IMR-90 (cell line): ENCODE measurements around the gene SEC23A. TPM values are rescaled to one million over a fixed set of nuclear protein-coding genes. Genes with fewer than 3 reads are reported as not detected.
"Not testable (repeated sequence)": the region's sequence is repeated elsewhere in the genome, so short reads cannot be mapped to it uniquely, and the experiment has no call there.

Experiments
- ATAC-seq: fragments of 200-7000 bp; cut with Tn5 transposase; 2 replicates; pipeline ENCODE4 v1.9.1; 2020; ENCODE audit warnings: low read depth, mild to moderate bottlenecking, moderate library complexity
- BruUV-seq: library from RNA; stranded (reverse); fragments of 400-500 nt; replicated peaks from 2 replicates; lab custom pipeline; 2021; lab: Mats Ljungman, UMichigan
- CTCF ChIA-PET: fragments of 300-600 bp; formaldehyde crosslinking; extraction: SDS; loops from one replicate; lab custom pipeline; 2021; ENCODE audit warnings: antibody characterized with exemption; lab: Yijun Ruan, JAX
- POLR2A ChIA-PET: fragments of 300-600 bp; sonication (Branson Sonifier 250); formaldehyde crosslinking; loops from one replicate; lab custom pipeline; 2022; ENCODE audit warnings: antibody characterized with exemption; ENCODE audit not compliant: unreplicated experiment; lab: Charles Lee
- DNase-seq: peaks from one replicate; pipeline ENCODE4 v3.0.0; 2013
- H2AFZ ChIP-seq: replicated peaks from 2 replicates; pipeline ENCODE3; 2013; ENCODE audit warnings: low read length, mild to moderate bottlenecking; ENCODE audit not compliant: poor library complexity
- H2AK5ac ChIP-seq: 2 replicates; pipeline ENCODE4 v1.6.1; 2013; ENCODE audit warnings: low read depth, low read length, inconsistent platforms
- H2AK9ac ChIP-seq: replicated peaks from 2 replicates; pipeline ENCODE3; 2013; ENCODE audit warnings: mild to moderate bottlenecking, low read depth, low read length, moderate library complexity; ENCODE audit not compliant: poor library complexity
- H2BK120ac ChIP-seq: 2 replicates; pipeline ENCODE4 v1.6.1; 2013; ENCODE audit warnings: low read depth, low read length, inconsistent platforms
- H2BK15ac ChIP-seq: 3 replicates; pipeline ENCODE4 v1.6.1; 2013; ENCODE audit warnings: low read depth, low read length, inconsistent platforms
- H2BK20ac ChIP-seq: 2 replicates; pipeline ENCODE4 v1.6.1; 2013; ENCODE audit warnings: low read depth, mild to moderate bottlenecking, inconsistent platforms, low read length, moderate library complexity
- H2BK5ac ChIP-seq: 2 replicates; pipeline ENCODE4 v1.6.1; 2013; ENCODE audit warnings: mild to moderate bottlenecking, low read depth, low read length, inconsistent platforms; ENCODE audit not compliant: poor library complexity, severe bottlenecking
- H3K14ac ChIP-seq: replicated peaks from 2 replicates; pipeline ENCODE4 v1.6.1; 2013; ENCODE audit warnings: low read depth, low read length, inconsistent platforms
- H3K18ac ChIP-seq: 2 replicates; pipeline ENCODE4 v1.6.1; 2013; ENCODE audit warnings: low read depth, low read length, control low read depth
- H3K23ac ChIP-seq: 2 replicates; pipeline ENCODE4 v1.6.1; 2013; ENCODE audit warnings: low read depth, low read length, inconsistent platforms
- H3K27ac ChIP-seq: 2 replicates; pipeline ENCODE4 v1.5.1; 2013; ENCODE audit warnings: mild to moderate bottlenecking, control low read depth, low read length; ENCODE audit not compliant: insufficient read depth
- H3K27me3 ChIP-seq: 2 replicates; pipeline ENCODE4 v1.6.1; 2013; ENCODE audit warnings: low read length; ENCODE audit not compliant: control insufficient read depth, insufficient read depth
- H3K36me3 ChIP-seq: 2 replicates; pipeline ENCODE4 v1.6.1; 2013; ENCODE audit warnings: low read length, mixed read lengths; ENCODE audit not compliant: control insufficient read depth, insufficient read depth
- H3K4ac ChIP-seq: 2 replicates; pipeline ENCODE4 v1.6.1; 2013; ENCODE audit warnings: low read depth, low read length, inconsistent platforms
- H3K4me1 ChIP-seq: 2 replicates; pipeline ENCODE4 v1.6.1; 2013; ENCODE audit warnings: low read length, mixed read lengths; ENCODE audit not compliant: control insufficient read depth, insufficient read depth
- H3K4me2 ChIP-seq: 2 replicates; pipeline ENCODE4 v1.6.1; 2013; ENCODE audit warnings: low read depth, mild to moderate bottlenecking, control low read depth, low read length, moderate library complexity
- H3K4me3 ChIP-seq: 2 replicates; pipeline ENCODE4 v1.5.1; 2013; ENCODE audit warnings: low read depth, mild to moderate bottlenecking, control low read depth, low read length, moderate library complexity; ENCODE audit not compliant: insufficient read depth
- H3K56ac ChIP-seq: 2 replicates; pipeline ENCODE4 v1.6.1; 2013; ENCODE audit warnings: low read length, inconsistent platforms; ENCODE audit not compliant: insufficient read depth; ENCODE audit errors: extremely low read depth
- H3K79me1 ChIP-seq, 2 experiments: 2 replicates each; pipeline ENCODE4 v1.6.1; 2013; ENCODE audit warnings: low read length in 2 of 2, inconsistent platforms in 1 of 2, low read depth in 1 of 2
- H3K9ac ChIP-seq: 2 replicates; pipeline ENCODE4 v1.6.1; 2013; ENCODE audit warnings: low read depth, low read length, control low read depth
- H3K9me1 ChIP-seq: 2 replicates; pipeline ENCODE4 v1.6.1; 2013; ENCODE audit warnings: low read length, inconsistent platforms; ENCODE audit not compliant: insufficient read depth
- H3K9me3 ChIP-seq: 2 replicates; pipeline ENCODE4 v1.6.1; 2013; ENCODE audit warnings: low read length; ENCODE audit not compliant: control insufficient read depth, insufficient read depth
- H4K20me1 ChIP-seq: 2 replicates; pipeline ENCODE4 v1.6.1; 2013; ENCODE audit warnings: low read length, inconsistent platforms; ENCODE audit not compliant: insufficient read depth
- H4K5ac ChIP-seq: 2 replicates; pipeline ENCODE4 v1.6.1; 2013; ENCODE audit warnings: mild to moderate bottlenecking, low read depth, low read length, control low read depth
- H4K8ac ChIP-seq, 2 experiments: 2 replicates each; pipeline ENCODE4 v1.6.1; 2013; ENCODE audit warnings: low read depth in 2 of 2, low read length in 2 of 2, control low read depth in 1 of 2, inconsistent platforms in 1 of 2
- H4K91ac ChIP-seq: 2 replicates; pipeline ENCODE4 v1.6.1; 2013; ENCODE audit warnings: low read depth, low read length, inconsistent platforms; ENCODE audit not compliant: insufficient read depth
- BHLHE40 ChIP-seq: fragments of 150-350 bp; IDR thresholded peaks from 2 replicates; pipeline ENCODE4 v1.6.1; 2016; ENCODE audit warnings: mild to moderate bottlenecking, low read depth, low read length
- ELK1 ChIP-seq: fragments of 150-350 bp; IDR thresholded peaks from 2 replicates; pipeline ENCODE4 v1.6.1; 2016; ENCODE audit warnings: low read depth, mild to moderate bottlenecking, low read length, moderate library complexity, borderline replicate concordance
- RFX5 ChIP-seq: IDR thresholded peaks from 2 replicates; pipeline ENCODE4 v1.8.0; 2012; ENCODE audit warnings: low read depth, mild to moderate bottlenecking, low read length, moderate library complexity
- USF2 ChIP-seq: fragments of 150-350 bp; IDR thresholded peaks from 2 replicates; pipeline ENCODE4 v1.6.1; 2017; ENCODE audit warnings: mild to moderate bottlenecking, antibody characterized with exemption, low read length, low read depth
- WGBS, 2 experiments: methylation state at CpG; one replicate each; pipeline versions ENCODE4 v1.1.5 to v1.1.7; 2013; ENCODE audit warnings: missing lambda C conversion rate in 2 of 2; ENCODE audit not compliant: insufficient read length in 1 of 2; ENCODE audit errors: extremely low coverage in 2 of 2; 5-methylcytosine and 5-hydroxymethylcytosine counted together
- dilution Hi-C: fragments of 300-500 bp; cut with HindIII; formaldehyde crosslinking; loops from one replicate; pipeline ENCODE4 v1.14.3; 2018; ENCODE audit warnings: low sequenced_read_pairs; ENCODE audit not compliant: unreplicated experiment
- in situ Hi-C: fragments of 300-500 bp; cut with MboI; formaldehyde crosslinking; loops from 3 replicates; pipeline ENCODE4 v1.14.3; 2019; ENCODE audit warnings: low sequenced_read_pairs, inconsistent platforms, mixed read lengths
- intact Hi-C: fragments of 100-400 bp; cut with micrococcal nuclease; formaldehyde crosslinking; loops from 2 replicates; pipeline ENCODE4 v1.10.0; 2022
- polyA plus RNA-seq, 3 experiments: library from polyadenylated mRNA; depleted of rRNA; stranded (reverse); fragments of >200 nt; gene quantifications; 2 replicates each; pipeline ENCODE4 v1.2.3, GENCODE V29; 2012; ENCODE audit warnings: low replicate concordance in 1 of 3
- total RNA-seq: library from RNA; depleted of rRNA; stranded (reverse); fragments of >200 nt; gene quantifications from 2 replicates; pipeline ENCODE4 v1.2.3, GENCODE V29; 2012

Gene SEC23A
- total and polyA plus RNA-seq, 2 of the 4 experiments (the other 2 are of a cell fraction), result 141 to 609 TPM

- Histone ChIP-seq H3K4me3 (no peak overlapping the region), H3K23ac (no peak overlapping the region), H3K4me2 (no peak overlapping the region), H3K56ac (no peak overlapping the region), H2BK5ac (no peak overlapping the region), H3K4ac (no peak overlapping the region), H3K27me3 (no peaks in the 10 kb centered on the region), H2AFZ (no peak overlapping the region), H2AK5ac (no peak overlapping the region), H3K9me3 (peaks cover 16% of the 10 kb centered on the region), H3K4me1 (peaks cover 2% of the 10 kb centered on the region; the same call in 1 of the 2 replicates), H4K20me1 (peaks cover 7% of the 10 kb centered on the region; the same call in 1 of the 2 replicates), H3K9ac (no peak overlapping the region), H2BK20ac (no peak overlapping the region), H3K79me1 (peaks cover 15 to 16% of the 10 kb centered on the region in 2 experiments), H3K18ac (no peak overlapping the region), H3K14ac (no peak overlapping the region), H3K27ac (no peak overlapping the region), H4K5ac (no peak overlapping the region), H2AK9ac (no peak overlapping the region), H2BK15ac (no peak overlapping the region), H4K91ac (no peak overlapping the region), H3K9me1 (0 out of 2 replicates have a peak, but pooled peaks cover 3% of the 10 kb centered on the region), H3K36me3 (peaks cover 56% of the 10 kb centered on the region), H4K8ac (no peak overlapping the region), H2BK120ac (no peak overlapping the region)
- in situ Hi-C loops, result no loop called here
- intact Hi-C loops, result no loop called here
- WGBS, 2 experiments, result 100% methylated on average over 6 of the region's 10 CpGs; no CpG with 5 or more reads in 1 of the 2 experiments
- ATAC-seq (no peak), DNase-seq (no peak)
- dilution Hi-C loops, result no loop called here
- CTCF ChIA-PET, result no interaction called here
- TF ChIP-seq BHLHE40 (no peak), USF2 (no peak), ELK1 (no peak), RFX5 (no peak)
- POLR2A ChIA-PET, result no interaction called here
- no TSS peak for BruUV-seq
Observed at GRCh38 chr14:39055786-39056474, 47.1 kb downstream of the SEC23A start.

- Histone ChIP-seq H3K9me3 (peaks cover 16% of the 10 kb centered on the region), H4K20me1 (peaks cover 13% of the 10 kb centered on the region; the same call in 1 of the 2 replicates), H3K79me1 (peaks cover 23 to 31% of the 10 kb centered on the region in 2 experiments), H3K36me3 (peaks cover 59% of the 10 kb centered on the region)
- H2BK20ac ChIP-seq, H3K56ac ChIP-seq, H3K9ac ChIP-seq, H2BK120ac ChIP-seq, H2AK9ac ChIP-seq, H2BK15ac ChIP-seq, H3K4ac ChIP-seq, H4K91ac ChIP-seq, H3K9me1 ChIP-seq, POLR2A ChIA-PET, H3K27ac ChIP-seq, H3K4me1 ChIP-seq, H3K27me3 ChIP-seq, ATAC-seq, in situ Hi-C loops, H3K18ac ChIP-seq, H4K8ac ChIP-seq, H2AFZ ChIP-seq, H3K14ac ChIP-seq, DNase-seq, dilution Hi-C loops, H3K4me2 ChIP-seq, CTCF ChIA-PET, H4K5ac ChIP-seq, H2AK5ac ChIP-seq, BruUV-seq, H3K4me3 ChIP-seq, H3K23ac ChIP-seq, intact Hi-C loops, H2BK5ac ChIP-seq: not testable (repeated sequence)
- 100% methylated on average over 1 of the region's 5 CpGs; no CpG with 5 or more reads in 1 of the 2 experiments for WGBS, 2 experiments
Observed at GRCh38 chr14:39052869-39053454, 50.1 kb downstream of the SEC23A start.
